ENCODE data around the gene SAMD14. TPM values are rescaled to one million over a fixed set of nuclear protein-coding genes. Genes with fewer than 3 reads are reported as not detected.

Gene SAMD14
- total RNA-seq, 1 donor from 2014 or later: 1.7 TPM

- peak; percentile 18 for DNase-seq (ENCODE audit: missing footprints)
- intact Hi-C loops (cut with DNase I): no loop called here
- no peak for ATAC-seq
Measured at GRCh38 chr17:50108556-50108955, 21.4 kb downstream of the SAMD14 start.

DNA sequence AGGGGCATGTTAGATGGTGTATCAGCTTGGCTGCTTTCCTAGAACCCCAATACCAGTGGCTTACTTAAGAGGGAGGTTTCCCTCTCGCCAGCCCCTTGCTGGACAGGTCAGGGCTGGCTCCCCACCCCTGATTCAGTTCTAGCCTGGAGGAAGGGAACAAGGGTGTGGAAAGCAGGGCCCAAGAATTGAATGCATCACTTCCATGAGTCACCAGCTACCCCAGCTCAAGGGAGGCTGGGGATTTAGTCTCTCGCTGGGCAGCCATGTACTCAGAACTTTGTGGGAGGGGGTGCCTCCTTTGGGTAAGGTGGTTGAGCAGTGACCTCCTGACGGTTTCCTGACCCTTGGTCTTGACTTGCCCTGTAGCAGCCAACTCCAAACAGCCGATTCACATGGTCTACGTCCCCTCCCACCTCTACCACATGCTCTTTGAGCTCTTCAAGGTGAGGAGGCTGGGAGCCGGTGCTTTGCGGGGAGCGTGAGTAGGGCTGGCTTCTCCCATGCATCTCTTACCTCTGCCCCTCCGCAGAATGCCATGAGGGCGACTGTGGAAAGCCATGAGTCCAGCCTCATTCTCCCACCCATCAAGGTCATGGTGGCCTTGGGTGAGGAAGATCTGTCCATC, 22.1 kb downstream of the SAMD14 start:
- peak; percentile 33 for DNase-seq (ENCODE audit: missing footprints)
- ATAC-seq: no peak
- intact Hi-C loops (cut with DNase I): no loop called here

DNA sequence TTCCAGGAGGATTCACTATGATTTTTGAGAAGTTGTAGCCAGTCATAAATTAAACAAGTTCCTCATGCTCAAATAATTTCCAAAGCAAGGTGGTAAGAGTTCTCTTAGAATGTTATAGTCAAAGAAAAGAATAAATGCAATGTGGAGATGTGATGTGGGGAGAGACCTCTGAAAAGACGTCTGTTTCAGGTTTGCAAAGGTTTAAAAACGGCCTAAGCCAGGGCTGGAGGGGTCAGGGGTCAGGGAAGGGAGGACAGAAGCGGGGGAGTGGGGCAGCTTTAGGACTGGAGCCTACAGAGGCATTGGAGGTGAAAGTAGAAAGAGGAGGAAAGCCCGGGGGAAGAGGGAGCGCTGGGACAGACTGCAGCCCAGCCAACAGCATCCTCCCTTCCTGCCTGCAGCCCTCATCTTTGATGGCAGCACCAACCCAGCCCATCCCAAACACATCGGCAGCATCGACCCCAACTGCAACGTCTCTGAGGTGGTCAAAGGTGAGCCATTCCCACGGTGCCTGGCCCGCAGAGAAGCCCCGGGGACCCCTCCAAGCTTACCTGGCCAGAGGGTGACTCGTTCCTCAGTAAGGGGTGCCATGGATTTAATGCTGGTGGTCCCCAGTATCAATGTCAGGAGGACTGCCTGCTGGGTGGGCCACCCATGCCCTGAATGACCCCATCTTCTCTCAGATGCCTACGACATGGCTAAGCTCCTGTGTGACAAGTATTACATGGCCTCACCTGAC, 23.4 kb downstream of the SAMD14 start:
- peak; percentile 46 for DNase-seq (ENCODE audit: missing footprints)
- intact Hi-C loops (cut with DNase I): no loop called here

DNA sequence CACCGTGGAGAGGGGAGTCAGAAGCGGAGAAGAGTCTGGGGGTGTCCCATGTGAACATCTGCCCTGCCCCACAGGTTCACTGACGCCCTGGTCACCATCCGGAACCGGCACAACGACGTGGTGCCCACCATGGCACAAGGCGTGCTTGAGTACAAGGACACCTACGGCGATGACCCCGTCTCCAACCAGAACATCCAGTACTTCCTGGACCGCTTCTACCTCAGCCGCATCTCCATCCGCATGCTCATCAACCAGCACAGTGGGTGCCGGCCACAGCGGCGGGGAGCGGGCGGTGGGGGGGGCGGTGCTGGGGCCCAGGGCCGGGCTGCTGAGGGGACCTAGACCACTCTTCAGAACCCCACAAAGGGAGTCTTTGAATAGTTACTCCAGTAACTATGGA, 24.1 kb downstream of the SAMD14 start:
- peak; percentile 57 for DNase-seq (ENCODE audit: missing footprints)
- ATAC-seq: no peak
- intact Hi-C loops (cut with DNase I): no loop called here

More for the DNA sequence above, 23.4 kb downstream of the SAMD14 start:
- ATAC-seq: no peak

- DNase-seq (ENCODE audit: missing footprints) (no peak), ATAC-seq (no peak)
- intact Hi-C loops (cut with DNase I): no loop called here
Measured at GRCh38 chr17:50103941-50104340, 26.0 kb downstream of the SAMD14 start.

DNA sequence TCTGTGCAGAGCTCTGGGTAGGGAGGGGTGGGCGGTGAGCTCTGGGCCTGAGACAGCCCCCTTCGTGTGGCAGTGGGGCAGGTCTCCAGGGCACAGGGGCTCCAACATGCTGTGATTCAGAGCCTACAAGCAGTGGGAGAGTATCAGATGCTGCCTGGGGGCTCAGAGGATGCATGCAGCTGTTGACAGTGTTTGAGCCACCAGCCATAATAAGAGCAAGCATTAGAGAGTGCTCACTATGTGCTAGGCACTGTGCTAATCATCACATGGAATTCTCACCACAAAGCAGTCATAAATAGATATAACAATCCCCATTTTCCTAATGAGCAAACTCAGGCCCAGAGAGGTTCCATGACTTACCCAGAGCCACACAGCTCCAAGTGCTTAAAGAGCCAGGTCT, 26.7 kb downstream of the SAMD14 start:
- ATAC-seq (no peak), DNase-seq (ENCODE audit: missing footprints) (peak; percentile 11)
- intact Hi-C loops (cut with DNase I): no loop called here

DNA sequence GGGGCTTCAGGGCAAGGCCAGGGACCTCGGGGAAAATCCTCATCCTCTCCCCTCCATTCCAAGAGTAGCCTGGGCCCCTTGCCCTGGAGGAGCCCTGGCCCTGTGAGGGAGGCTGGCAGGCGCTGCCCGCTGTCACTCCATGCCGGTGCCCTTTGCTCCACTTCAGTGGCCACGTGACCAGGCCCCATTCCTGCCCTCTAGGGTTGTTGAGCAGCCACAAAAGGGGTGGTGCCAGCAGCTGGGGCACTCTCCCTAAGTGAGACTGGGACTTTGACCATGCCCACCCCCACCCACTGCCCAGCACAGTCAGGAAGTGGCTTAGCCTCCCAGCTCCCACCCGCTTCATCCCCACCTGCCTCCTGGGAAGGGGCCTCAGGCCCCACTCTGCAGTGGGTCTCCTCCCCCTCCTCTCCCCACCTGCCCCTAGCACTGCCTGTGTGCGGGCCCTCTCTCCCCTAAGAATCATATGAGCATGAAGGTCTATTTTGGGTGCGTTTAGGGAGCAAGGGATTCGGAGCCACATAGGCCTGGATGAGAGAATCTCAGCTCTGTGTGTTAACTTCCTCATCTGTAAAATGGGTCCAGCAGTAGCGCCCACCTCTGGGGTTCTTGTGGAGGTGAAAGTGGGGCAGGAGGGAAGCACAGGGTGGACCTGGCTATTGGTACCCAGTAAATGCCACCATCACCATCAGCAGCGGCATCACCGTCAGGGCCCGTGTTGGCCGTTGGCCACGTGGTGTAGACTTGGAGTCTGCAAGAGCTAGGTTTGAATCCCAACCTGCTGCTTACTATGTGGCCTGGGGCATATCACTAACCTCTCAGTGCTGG, 27.6 kb downstream of the SAMD14 start:
- intact Hi-C loops (cut with DNase I): no loop called here
- DNase-seq (ENCODE audit: missing footprints) (peak; percentile 85), ATAC-seq (peak; percentile 90)

DNA sequence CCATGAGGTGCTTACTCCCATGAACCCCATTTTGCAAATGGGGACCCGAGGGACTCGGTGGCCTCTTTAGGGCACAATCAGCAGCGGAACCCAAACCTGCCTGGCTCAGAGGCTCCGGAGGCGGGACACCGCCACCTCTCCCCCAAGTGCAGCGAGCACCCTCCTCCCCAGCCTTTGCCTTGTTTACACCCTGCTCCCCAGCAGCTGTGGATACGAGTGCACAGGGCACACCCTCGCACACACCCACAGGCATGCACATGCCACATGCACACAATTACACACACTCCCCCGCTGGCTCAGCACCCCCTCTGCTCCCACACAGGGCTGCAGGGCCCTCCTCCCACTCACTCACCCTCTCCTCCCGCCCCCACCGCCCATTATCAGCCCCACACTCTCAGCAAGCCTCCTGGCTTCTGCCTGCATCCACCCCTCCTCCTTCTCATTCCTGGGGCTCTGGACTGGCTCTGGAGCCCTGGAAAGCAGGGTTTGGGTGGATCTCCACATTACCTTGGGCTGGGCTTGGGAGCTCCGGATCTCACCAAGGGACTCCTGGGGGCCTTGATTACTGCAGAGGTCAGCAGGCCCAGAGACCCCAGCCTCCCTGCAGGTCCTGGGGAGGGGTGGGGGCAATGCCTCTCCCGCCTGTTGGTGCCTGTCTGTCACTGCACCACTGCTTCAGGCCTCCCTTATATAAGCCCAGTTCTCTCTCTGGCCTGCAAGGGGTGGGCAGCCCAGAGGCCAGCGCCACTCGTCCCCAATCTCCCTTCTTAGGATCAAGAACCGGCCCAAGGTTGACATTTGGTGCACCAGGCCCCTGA, 28.4 kb downstream of the SAMD14 start:
- peak; percentile 78 for ATAC-seq
- DNase-seq (ENCODE audit: missing footprints): peak; percentile 62
- intact Hi-C loops (cut with DNase I): no loop called here

GRCh38 chr17:50100921-50101345, 29.0 kb downstream of the SAMD14 start:
- peak; percentile 17 for ATAC-seq
- intact Hi-C loops (cut with DNase I): no loop called here
- DNase-seq (ENCODE audit: missing footprints): peak; percentile 33

DNA sequence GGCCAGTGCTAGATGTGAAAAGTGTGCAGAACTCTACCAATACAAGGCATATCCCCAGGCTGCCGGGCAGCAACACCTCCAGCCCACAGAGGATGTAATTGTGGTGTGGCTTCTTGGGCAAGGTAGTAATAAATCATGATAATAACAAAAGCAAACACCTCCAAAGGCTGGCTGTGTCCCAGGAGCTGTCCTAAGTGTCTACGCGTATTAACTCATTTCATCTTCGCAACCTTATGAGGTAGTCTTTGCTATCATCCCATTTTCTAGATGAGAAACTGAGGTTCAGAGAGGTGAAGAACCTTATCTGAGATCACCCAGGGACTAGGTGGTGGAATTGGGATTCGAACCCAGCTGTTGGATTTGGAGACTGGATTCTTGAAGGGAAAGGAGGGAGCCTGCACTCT, 29.5 kb downstream of the SAMD14 start:
- intact Hi-C loops (cut with DNase I): no loop called here
- no peak for ATAC-seq
- DNase-seq (ENCODE audit: missing footprints): peak; percentile 31

DNA sequence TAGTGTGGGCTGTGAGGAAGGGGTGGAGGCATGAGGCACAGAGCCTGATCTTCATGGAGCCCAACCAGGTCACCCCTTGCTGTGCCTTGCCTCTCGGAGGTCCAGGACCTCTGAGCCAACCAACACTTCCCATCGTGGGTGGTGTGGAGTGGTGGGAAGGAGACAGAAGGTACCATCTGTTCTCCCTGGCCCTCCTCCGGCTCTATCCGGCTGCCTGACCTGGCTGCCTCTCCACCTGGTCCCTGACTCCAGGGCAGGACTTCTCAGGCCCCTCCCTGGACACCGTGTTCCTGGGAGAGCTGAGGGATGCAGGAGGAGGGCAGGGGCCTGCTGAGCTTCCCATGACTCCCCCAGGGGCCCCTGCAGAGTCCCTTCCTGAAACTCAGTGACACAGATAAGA, 31.0 kb downstream of the SAMD14 start:
- peak; percentile 22 for DNase-seq (ENCODE audit: missing footprints)
- intact Hi-C loops (cut with DNase I): loop anchor here (5.0 kb wide), 1 partner anchor 68 kb away; the partner anchor contains the start of gene SGCA
- no peak for ATAC-seq

DNA sequence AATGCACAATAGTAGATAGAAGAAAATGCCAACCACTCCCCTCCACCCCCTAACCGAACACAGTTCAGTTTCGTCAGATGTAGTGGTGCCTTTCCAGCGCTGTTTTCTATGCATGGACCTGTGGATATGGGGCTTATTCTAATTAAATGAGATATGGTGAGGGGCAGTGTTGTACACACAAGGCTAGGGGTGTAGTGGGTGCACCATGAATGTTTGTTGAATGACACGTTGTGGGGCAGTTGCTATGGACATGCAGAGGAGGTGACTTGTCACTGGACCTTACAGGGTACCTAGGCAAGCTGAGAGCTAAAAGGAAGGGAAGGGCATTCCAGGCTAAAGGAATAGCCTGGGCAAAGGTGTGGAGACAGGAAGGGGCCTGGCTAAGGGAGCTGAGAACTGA, 31.4 kb downstream of the SAMD14 start:
- intact Hi-C loops (cut with DNase I): loop anchor here (5.0 kb wide), 1 partner anchor 69 kb away; the partner anchor contains the start of gene SGCA
- no peak for ATAC-seq
- DNase-seq (ENCODE audit: missing footprints): no peak

- DNase-seq (ENCODE audit: missing footprints) (no peak), ATAC-seq (no peak)
- intact Hi-C loops (cut with DNase I): loop anchor here (5.0 kb wide), 1 partner anchor 69 kb away; the partner anchor contains the start of gene SGCA
Measured at GRCh38 chr17:50097926-50098325, 32.0 kb downstream of the SAMD14 start.

- peak; percentile 48 for DNase-seq (ENCODE audit: missing footprints)
- ATAC-seq: no peak
- intact Hi-C loops (cut with DNase I): loop anchor here (5.0 kb wide), 1 partner anchor 70 kb away; the partner anchor contains the start of gene SGCA
Measured at GRCh38 chr17:50097455-50097854, 32.5 kb downstream of the SAMD14 start.

DNA sequence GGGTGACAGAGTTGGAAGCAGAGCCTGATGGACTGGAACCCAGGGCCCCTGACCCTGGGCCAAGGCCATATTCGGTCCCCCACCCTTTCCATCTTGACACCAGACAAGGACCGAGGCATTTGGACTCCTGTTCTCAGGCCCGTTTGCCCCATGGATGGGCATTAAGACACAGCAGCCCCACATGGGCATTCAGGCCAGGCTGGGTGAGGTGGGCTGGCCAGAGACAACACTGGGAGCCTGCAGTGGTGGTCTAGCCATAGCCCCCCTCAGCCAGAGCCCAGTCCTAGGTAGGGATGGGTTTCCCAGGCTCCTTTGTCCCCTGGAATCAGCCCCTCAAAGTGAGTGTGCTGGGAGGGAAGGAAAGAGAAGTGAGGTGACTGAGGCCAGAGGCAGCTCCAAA, 33.2 kb downstream of the SAMD14 start:
- DNase-seq (ENCODE audit: missing footprints) (peak; percentile 60), ATAC-seq (no peak)
- intact Hi-C loops (cut with DNase I): loop anchor here (5.0 kb wide), 1 partner anchor 71 kb away; the partner anchor contains the start of gene SGCA

DNA sequence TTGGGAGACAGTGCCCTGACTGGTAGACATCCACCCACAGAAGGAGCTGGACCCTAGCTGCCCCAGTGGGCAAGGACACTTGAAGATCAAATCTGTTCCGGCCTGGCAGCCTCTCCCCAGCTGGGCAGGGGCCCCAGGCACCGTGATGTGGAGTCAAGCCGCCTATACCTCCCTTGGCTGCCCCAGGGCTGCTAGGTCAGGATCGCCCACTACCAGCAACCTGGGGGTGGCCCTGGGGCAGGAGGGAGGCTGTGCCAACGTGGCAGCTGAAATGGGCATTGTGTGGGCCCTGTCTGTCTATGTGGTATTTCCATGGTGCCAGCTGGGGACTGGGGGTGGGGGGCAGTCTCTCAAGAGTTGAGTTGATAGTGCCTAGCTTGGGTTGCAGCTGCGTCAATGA, 33.9 kb downstream of the SAMD14 start:
- ATAC-seq (peak; percentile 1), DNase-seq (ENCODE audit: missing footprints) (peak; percentile 67)
- intact Hi-C loops (cut with DNase I): loop anchor here (5.0 kb wide), 1 partner anchor 71 kb away; the partner anchor contains the start of gene SGCA

- ATAC-seq (no peak), DNase-seq (ENCODE audit: missing footprints) (peak; percentile 11)
- intact Hi-C loops (cut with DNase I): loop anchor here (1.0 to 5.0 kb wide), 4 partner anchors 35 to 201 kb away; partner anchors contain the start of gene SGCA
Measured at GRCh38 chr17:50095626-50096037, 34.3 kb downstream of the SAMD14 start.
